Measurements from ENCODE around the gene RANBP10. TPM values are rescaled to one million over a fixed set of nuclear protein-coding genes. Genes with fewer than 3 reads are reported as not detected.

Gene RANBP10
- total and polyA plus RNA-seq, 2 of the 8 experiments (the other 6 are each of a cell fraction or from before 2014, with no cell fraction given), result 14.2 to 16.8 TPM

DNA sequence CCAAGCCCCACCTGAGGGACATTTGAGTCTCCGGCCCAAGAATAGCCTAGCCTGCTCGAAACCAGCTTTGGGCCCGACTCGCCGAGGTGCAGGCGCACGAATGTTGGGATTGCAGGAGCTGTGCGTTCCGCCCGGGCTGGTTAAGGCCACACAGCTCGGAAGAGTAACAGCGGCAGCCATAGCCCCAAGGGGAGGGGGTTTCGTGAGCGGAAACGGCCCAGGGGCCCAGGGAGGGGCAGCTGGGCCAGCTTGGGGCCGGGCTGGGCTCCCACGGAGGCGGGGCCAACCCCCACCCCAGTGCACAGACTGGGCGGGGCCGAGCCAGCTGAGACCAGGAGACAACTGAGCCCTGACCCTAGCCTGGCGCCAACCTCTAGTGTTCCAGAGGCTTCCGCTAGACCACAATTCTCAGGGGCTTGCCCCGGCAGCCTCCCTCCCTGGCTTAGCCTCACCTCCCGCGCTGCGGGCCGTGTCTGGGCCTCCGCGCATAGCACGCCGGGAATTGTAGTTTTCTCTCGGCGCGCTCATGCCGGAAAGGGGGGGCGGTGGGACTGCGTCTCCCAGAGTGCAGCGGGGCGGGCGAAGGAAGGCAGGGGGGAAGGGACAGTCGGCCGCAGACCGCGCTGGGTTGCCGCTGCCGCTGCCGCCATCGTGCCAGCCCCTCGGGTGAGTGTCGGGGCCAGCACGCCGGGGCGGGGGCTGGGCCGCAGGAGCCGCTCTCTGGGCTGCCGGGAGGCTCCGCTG lies 40.1 kb upstream of the RANBP10 start, which contains the start of gene NUTF2 (continued):
- TF ChIP-seq, protein P1, sequence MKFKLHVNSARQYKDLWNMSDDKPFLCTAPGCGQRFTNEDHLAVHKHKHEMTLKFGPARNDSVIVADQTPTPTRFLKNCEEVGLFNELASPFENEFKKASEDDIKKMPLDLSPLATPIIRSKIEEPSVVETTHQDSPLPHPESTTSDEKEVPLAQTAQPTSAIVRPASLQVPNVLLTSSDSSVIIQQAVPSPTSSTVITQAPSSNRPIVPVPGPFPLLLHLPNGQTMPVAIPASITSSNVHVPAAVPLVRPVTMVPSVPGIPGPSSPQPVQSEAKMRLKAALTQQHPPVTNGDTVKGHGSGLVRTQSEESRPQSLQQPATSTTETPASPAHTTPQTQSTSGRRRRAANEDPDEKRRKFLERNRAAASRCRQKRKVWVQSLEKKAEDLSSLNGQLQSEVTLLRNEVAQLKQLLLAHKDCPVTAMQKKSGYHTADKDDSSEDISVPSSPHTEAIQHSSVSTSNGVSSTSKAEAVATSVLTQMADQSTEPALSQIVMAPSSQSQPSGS (IDR thresholded peaks at IDR 0.05; ENCODE audit: low read length), result 0 out of 2 replicates have a peak, but pooled peaks have one; percentile 24
- TF ChIP-seq, protein P2, sequence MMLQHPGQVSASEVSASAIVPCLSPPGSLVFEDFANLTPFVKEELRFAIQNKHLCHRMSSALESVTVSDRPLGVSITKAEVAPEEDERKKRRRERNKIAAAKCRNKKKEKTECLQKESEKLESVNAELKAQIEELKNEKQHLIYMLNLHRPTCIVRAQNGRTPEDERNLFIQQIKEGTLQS (IDR thresholded peaks at IDR 0.05; ENCODE audit: insufficient read depth, low read depth, low read length), result peak; percentile 48; the same call in 1 of the 2 replicates
- TF ChIP-seq NANOG (IDR thresholded peaks at IDR 0.05; ENCODE audit: insufficient read depth, low read depth, low read length, poor library complexity, severe bottlenecking) (no peak), SUZ12 (IDR thresholded peaks at IDR 0.05; ENCODE audit: low read length) (no peak), SAP30 (IDR thresholded peaks at IDR 0.05; ENCODE audit: insufficient read depth, insufficient replicate concordance, low read length) (no peak), SIRT6 (IDR thresholded peaks at IDR 0.05; ENCODE audit: low read length) (no peak), KDM5A (IDR thresholded peaks at IDR 0.05; ENCODE audit: low read length) (peak; percentile 55; the same call in 1 of the 2 replicates), ZNF274 (IDR thresholded peaks at IDR 0.05; ENCODE audit: borderline replicate concordance, extremely low read depth, low read length) (no peak), SP2 (IDR thresholded peaks at IDR 0.05; ENCODE audit: low read length) (no peak), RXRA (IDR thresholded peaks at IDR 0.05; ENCODE audit: insufficient read depth, low read depth, low read length) (0 out of 2 replicates have a peak, but pooled peaks have one; percentile 24), TEAD4 (IDR thresholded peaks at IDR 0.05; ENCODE audit: low read depth, low read length) (peak; percentile 46; the same call in 1 of the 2 replicates), ASH2L (IDR thresholded peaks at IDR 0.05; ENCODE audit: low read length) (no peak), RFX5 (IDR thresholded peaks at IDR 0.05; ENCODE audit: borderline replicate concordance, low read depth, low read length) (no peak)
